Measurements from ENCODE around the gene FNIP2. TPM values are rescaled to one million over a fixed set of nuclear protein-coding genes. Genes with fewer than 3 reads are reported as not detected.
"Not testable (repeated sequence)": the region's sequence is repeated elsewhere in the genome, so short reads cannot be mapped to it uniquely, and the experiment has no call there.

Gene FNIP2
- polyA plus RNA-seq, 1 of the 3 experiments (the other 2 are of a cell fraction), result 0.97 TPM

DNA sequence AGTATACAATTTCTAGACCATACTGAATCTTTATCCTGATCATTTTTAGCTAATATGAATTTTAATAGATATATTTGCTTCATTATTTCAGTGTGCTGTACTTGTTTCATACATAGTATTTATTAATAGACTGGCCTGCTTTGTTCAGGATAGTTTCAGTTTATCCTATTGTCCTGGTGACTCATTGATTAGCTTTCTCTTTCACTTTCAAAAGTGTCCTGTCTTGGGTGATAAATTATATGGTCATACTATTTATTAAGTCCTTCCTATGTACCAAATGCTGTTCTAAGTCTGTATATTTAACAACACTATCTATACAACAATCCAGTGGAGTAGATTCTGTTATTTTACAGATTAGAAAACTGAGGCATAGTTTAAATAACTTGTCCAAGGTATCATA is 180.3 kb downstream of the FNIP2 start:
- H3K27ac ChIP-seq (ENCODE audit: low read depth in 2 of 2, low read length in 1 of 2), result no peak overlapping the region; a peak in 1 of 4 replicates
- ChIA-PET POLR2A (interaction anchor here (1.0 kb wide), 1 partner anchor 21 kb away, joined by 3 read pairs; no protein-coding TSS in a partner anchor), CTCF (no interaction called here)
- H3K9ac ChIP-seq, result no peak overlapping the region; the same call in 1 of the 2 replicates
- 0 out of 4 replicates have a peak overlapping the region, but pooled peaks of 1 of the 2 experiments have one; percentile 7 for H3K4me3 ChIP-seq (ENCODE audit: low read depth in 2 of 2, low read length in 1 of 2)
- H3K4me1 ChIP-seq (ENCODE audit: control insufficient read depth in 1 of 2, insufficient read depth in 2 of 2, low read depth in 1 of 2, low read length in 1 of 2), result no peaks in the 10 kb centered on the region
- peak overlapping the region; percentile 34; the same call in 1 of the 2 replicates for H3K4me2 ChIP-seq
- DNase-seq, result no peak
- no peaks in the 10 kb centered on the region for H3K79me2 ChIP-seq (ENCODE audit: insufficient read depth)
- peak overlapping the region; percentile 60; the same call in 1 of the 2 replicates for H2AFZ ChIP-seq (ENCODE audit: low read depth)
- H3K27me3 ChIP-seq (ENCODE audit: insufficient read depth), result no peaks in the 10 kb centered on the region
- H3F3A ChIP-seq (replicated peaks; ENCODE audit: insufficient read depth), result no peaks in the 10 kb centered on the region
- no peaks in the 10 kb centered on the region for H3K36me3 ChIP-seq (replicated peaks in 1 of 2; ENCODE audit: control insufficient read depth in 1 of 2, insufficient read depth in 2 of 2, low read length in 1 of 2)
- H3K9me3 ChIP-seq, result no peaks in the 10 kb centered on the region; the same call in 1 of the 2 replicates
- TF ChIP-seq GABPA (IDR thresholded peaks at IDR 0.05; ENCODE audit: low read depth) (no peak), FOSL2 (IDR thresholded peaks at IDR 0.05; ENCODE audit: borderline replicate concordance, low read depth) (peak; percentile 19; the same call in 1 of the 2 replicates), SIN3A (IDR thresholded peaks at IDR 0.05; ENCODE audit: borderline replicate concordance, low read depth, low read length) (no peak), MEF2A (IDR thresholded peaks at IDR 0.05; ENCODE audit: borderline replicate concordance, low read depth) (no peak), RXRA (IDR thresholded peaks at IDR 0.05; ENCODE audit: borderline replicate concordance, low read depth) (no peak), NRF1 (IDR thresholded peaks at IDR 0.05; ENCODE audit: low read depth, low read length) (no peak), EP300 (IDR thresholded peaks at IDR 0.05; ENCODE audit: borderline replicate concordance in 1 of 2, low read depth in 1 of 2, low read length in 1 of 2) (no peak), JUND (IDR thresholded peaks at IDR 0.05) (peak; percentile 20; the same call in 1 of the 2 replicates), FOXM1 (IDR thresholded peaks at IDR 0.05; ENCODE audit: low read depth) (no peak), POLR2AphosphoS5 (IDR thresholded peaks at IDR 0.05; ENCODE audit: low read depth, low read length) (no peak), RFX5 (IDR thresholded peaks at IDR 0.05; ENCODE audit: low read length) (no peak), TAF1 (IDR thresholded peaks at IDR 0.05; ENCODE audit: borderline replicate concordance, low read depth, low read length) (no peak)
- TF ChIP-seq, protein P1, sequence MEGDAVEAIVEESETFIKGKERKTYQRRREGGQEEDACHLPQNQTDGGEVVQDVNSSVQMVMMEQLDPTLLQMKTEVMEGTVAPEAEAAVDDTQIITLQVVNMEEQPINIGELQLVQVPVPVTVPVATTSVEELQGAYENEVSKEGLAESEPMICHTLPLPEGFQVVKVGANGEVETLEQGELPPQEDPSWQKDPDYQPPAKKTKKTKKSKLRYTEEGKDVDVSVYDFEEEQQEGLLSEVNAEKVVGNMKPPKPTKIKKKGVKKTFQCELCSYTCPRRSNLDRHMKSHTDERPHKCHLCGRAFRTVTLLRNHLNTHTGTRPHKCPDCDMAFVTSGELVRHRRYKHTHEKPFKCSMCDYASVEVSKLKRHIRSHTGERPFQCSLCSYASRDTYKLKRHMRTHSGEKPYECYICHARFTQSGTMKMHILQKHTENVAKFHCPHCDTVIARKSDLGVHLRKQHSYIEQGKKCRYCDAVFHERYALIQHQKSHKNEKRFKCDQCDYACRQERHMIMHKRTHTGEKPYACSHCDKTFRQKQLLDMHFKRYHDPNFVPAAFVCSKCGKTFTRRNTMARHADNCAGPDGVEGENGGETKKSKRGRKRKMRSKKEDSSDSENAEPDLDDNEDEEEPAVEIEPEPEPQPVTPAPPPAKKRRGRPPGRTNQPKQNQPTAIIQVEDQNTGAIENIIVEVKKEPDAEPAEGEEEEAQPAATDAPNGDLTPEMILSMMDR (IDR thresholded peaks at IDR 0.05), result no peak
- TF ChIP-seq, protein P2, sequence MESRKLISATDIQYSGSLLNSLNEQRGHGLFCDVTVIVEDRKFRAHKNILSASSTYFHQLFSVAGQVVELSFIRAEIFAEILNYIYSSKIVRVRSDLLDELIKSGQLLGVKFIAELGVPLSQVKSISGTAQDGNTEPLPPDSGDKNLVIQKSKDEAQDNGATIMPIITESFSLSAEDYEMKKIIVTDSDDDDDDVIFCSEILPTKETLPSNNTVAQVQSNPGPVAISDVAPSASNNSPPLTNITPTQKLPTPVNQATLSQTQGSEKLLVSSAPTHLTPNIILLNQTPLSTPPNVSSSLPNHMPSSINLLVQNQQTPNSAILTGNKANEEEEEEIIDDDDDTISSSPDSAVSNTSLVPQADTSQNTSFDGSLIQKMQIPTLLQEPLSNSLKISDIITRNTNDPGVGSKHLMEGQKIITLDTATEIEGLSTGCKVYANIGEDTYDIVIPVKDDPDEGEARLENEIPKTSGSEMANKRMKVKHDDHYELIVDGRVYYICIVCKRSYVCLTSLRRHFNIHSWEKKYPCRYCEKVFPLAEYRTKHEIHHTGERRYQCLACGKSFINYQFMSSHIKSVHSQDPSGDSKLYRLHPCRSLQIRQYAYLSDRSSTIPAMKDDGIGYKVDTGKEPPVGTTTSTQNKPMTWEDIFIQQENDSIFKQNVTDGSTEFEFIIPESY (IDR thresholded peaks at IDR 0.05; ENCODE audit: borderline replicate concordance, low read depth), result no peak
- TF ChIP-seq, protein P3, sequence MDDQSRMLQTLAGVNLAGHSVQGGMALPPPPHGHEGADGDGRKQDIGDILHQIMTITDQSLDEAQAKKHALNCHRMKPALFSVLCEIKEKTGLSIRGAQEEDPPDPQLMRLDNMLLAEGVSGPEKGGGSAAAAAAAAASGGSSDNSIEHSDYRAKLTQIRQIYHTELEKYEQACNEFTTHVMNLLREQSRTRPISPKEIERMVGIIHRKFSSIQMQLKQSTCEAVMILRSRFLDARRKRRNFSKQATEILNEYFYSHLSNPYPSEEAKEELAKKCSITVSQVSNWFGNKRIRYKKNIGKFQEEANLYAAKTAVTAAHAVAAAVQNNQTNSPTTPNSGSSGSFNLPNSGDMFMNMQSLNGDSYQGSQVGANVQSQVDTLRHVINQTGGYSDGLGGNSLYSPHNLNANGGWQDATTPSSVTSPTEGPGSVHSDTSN (IDR thresholded peaks at IDR 0.05), result 0 out of 2 replicates have a peak, but pooled peaks have one; percentile 6
- no peaks in the 10 kb centered on the region for H4K20me1 ChIP-seq (ENCODE audit: insufficient read depth)
- H3K9me2 ChIP-seq, result no peaks in the 10 kb centered on the region

DNA sequence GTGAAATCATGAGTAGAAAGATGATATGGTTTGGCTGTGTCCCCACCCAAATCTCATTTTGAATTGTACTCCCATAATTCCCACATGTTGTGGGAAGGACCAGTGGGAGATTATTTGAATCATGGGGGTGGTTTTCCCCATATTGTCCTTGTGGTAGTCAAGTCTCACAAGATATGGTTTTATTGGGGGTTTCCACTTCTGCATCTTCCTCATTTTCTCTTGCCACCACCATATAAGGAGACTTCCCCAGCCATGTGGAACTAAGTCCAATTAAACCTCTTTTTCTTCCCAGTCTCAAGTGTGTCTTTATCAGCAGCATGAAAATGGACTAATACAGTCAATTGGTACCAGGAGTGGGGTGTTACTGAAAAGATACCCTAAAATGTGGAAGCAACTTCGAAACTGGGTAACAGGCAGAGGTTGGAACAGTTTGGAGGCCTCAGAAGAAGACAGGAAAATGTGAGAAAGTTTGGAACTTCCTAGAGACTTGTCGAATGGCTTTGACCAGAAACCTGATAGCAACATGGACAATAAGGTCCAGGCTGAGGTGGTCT is 183.5 kb downstream of the FNIP2 start:
- H2AFZ ChIP-seq (ENCODE audit: low read depth); CTCF ChIA-PET; H3K4me3 ChIP-seq (ENCODE audit: low read depth in 2 of 2, low read length in 1 of 2); H3K9me2 ChIP-seq; H3K4me2 ChIP-seq; H3K9ac ChIP-seq; DNase-seq; H3F3A ChIP-seq (replicated peaks; ENCODE audit: insufficient read depth); H3K27me3 ChIP-seq (ENCODE audit: insufficient read depth); H3K9me3 ChIP-seq; H3K36me3 ChIP-seq (replicated peaks in 1 of 2; ENCODE audit: control insufficient read depth in 1 of 2, insufficient read depth in 2 of 2, low read length in 1 of 2); H3K79me2 ChIP-seq (ENCODE audit: insufficient read depth); H4K20me1 ChIP-seq (ENCODE audit: insufficient read depth); H3K4me1 ChIP-seq (ENCODE audit: control insufficient read depth in 1 of 2, insufficient read depth in 2 of 2, low read depth in 1 of 2, low read length in 1 of 2); POLR2A ChIA-PET; H3K27ac ChIP-seq (ENCODE audit: low read depth in 2 of 2, low read length in 1 of 2): not testable (repeated sequence)
- WGBS (ENCODE audit: low lambda C conversion rate), result 66% methylated on average over 2 of the region's 2 CpGs

DNA sequence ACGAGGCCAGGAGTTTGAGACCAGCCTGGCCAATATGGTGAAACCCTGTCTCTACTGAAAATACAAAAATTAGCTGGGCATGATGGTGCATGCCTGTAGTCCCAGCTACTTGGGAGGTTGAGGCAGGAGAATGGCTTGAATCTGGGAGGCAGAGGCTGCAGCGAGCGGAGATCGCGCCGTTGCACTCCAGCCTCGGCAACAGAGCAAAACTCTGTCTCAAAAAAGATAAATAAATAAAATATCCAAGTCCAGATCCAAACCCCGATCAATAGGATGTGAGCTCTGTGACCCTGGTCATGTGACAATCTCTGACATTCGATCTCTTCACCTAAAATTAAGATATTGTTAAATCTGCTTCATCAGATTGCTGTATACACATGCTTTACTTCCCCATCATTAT is 187.5 kb downstream of the FNIP2 start:
- H3K27me3 ChIP-seq (ENCODE audit: insufficient read depth); POLR2A ChIA-PET; H3K4me3 ChIP-seq (ENCODE audit: low read depth in 2 of 2, low read length in 1 of 2); H2AFZ ChIP-seq (ENCODE audit: low read depth); H3K79me2 ChIP-seq (ENCODE audit: insufficient read depth); H3K27ac ChIP-seq (ENCODE audit: low read depth in 2 of 2, low read length in 1 of 2); H3K4me2 ChIP-seq; DNase-seq; H3F3A ChIP-seq (replicated peaks; ENCODE audit: insufficient read depth); H3K36me3 ChIP-seq (replicated peaks in 1 of 2; ENCODE audit: control insufficient read depth in 1 of 2, insufficient read depth in 2 of 2, low read length in 1 of 2); H3K4me1 ChIP-seq (ENCODE audit: control insufficient read depth in 1 of 2, insufficient read depth in 2 of 2, low read depth in 1 of 2, low read length in 1 of 2); H3K9ac ChIP-seq; H4K20me1 ChIP-seq (ENCODE audit: insufficient read depth); H3K9me2 ChIP-seq; H3K9me3 ChIP-seq: not testable (repeated sequence)
- WGBS (ENCODE audit: low lambda C conversion rate), result 90% methylated on average over 9 of the region's 9 CpGs
- CTCF ChIA-PET, result interaction anchor here (0.6 kb wide), 1 partner anchor 171 kb away, joined by 4 read pairs; no protein-coding TSS in a partner anchor

All from SK-N-SH (cell line).